ENCODE data around the gene OOSP3.

The OOSP3 gene

GRCh38 chr11:59938132-59938531 lies 59.5 kb downstream of the OOSP3 start, which contains the start of gene OOSP1:
OOSP1 (plus strand) TSS chr11:59938432; CDS start chr11:59938455, 23 bp downstream.
- no peak for DNase-seq
- intact Hi-C loops (cut with DNase I): no loop called here

- DNase-seq: no peak
- intact Hi-C loops (cut with DNase I): no loop called here
These were observed 60.1 kb downstream of the OOSP3 start for GRCh38 chr11:59938718-59939117.

GRCh38 chr11:59939482-59939881 lies 60.9 kb downstream of the OOSP3 start:
- DNase-seq: no peak

GRCh38 chr11:59941091-59941490 lies 62.5 kb downstream of the OOSP3 start:
- intact Hi-C loops (cut with DNase I): no loop called here
- DNase-seq: no peak

More at GRCh38 chr11:59939482-59939881, 60.9 kb downstream of the OOSP3 start:
- intact Hi-C loops (cut with DNase I): no loop called here

GRCh38 chr11:59943997-59944714 lies 65.6 kb downstream of the OOSP3 start:
- no peak for DNase-seq
- intact Hi-C loops (cut with DNase I): no loop called here

- intact Hi-C loops (cut with DNase I): no loop called here
- no peak for DNase-seq
These were observed 66.1 kb downstream of the OOSP3 start for GRCh38 chr11:59944720-59945119.

Data from head of caudate nucleus (tissue), 42 donors.